SK-N-SH (cell line): Measurements from ENCODE around the gene EVA1B. TPM values are rescaled to one million over a fixed set of nuclear protein-coding genes. Genes with fewer than 3 reads are reported as not detected.

Source experiments
- CTCF ChIA-PET: fragments of 300-600, 350-600 bp; formaldehyde crosslinking; extraction: SDS; loops from one replicate; lab custom pipeline; 2021; lab: Yijun Ruan, JAX
- POLR2A ChIA-PET: fragments of 350-600 bp; sonication (Branson Sonifier 250); formaldehyde crosslinking; extraction: SDS; loops from one replicate; lab custom pipeline; 2020; ENCODE audit warnings: antibody characterized with exemption, inconsistent platforms; lab: Yijun Ruan, JAX
- DNase-seq: peaks from one replicate; pipeline ENCODE4 v3.0.0; 2012
- H2AFZ ChIP-seq: fragments of 200-600 bp; sonication (generic); 2 replicates; pipeline ENCODE4 v1.8.1; 2016; ENCODE audit warnings: antibody characterized with exemption, mild to moderate bottlenecking, low read depth
- H3F3A ChIP-seq: fragments of 200-600 bp; sonication (generic); replicated peaks from 2 replicates; pipeline ENCODE3; 2016; ENCODE audit warnings: antibody characterized with exemption, mild to moderate bottlenecking; ENCODE audit not compliant: insufficient read depth
- H3K27ac ChIP-seq, 2 experiments: fragments of 200-500 bp in 1 of 2; fragments of 200-600 bp in 1 of 2; sonication (Bioruptor generic) in 1 of 2; sonication (generic), shearing (Covaris generic) in 1 of 2; 2 replicates each; pipeline versions ENCODE4 v1.5.1 to v1.6.1; 2014 to 2016; ENCODE audit warnings: low read depth in 2 of 2, inconsistent platforms in 1 of 2, low read length in 1 of 2, mild to moderate bottlenecking in 1 of 2, mixed read lengths in 1 of 2
- H3K27me3 ChIP-seq: fragments of 200-600 bp; sonication (generic), shearing (Covaris generic); 2 replicates; pipeline ENCODE4 v1.6.1; 2016; ENCODE audit warnings: mixed run types; ENCODE audit not compliant: insufficient read depth
- H3K36me3 ChIP-seq, 2 experiments: fragments of 200-500 bp in 1 of 2; fragments of 200-600 bp in 1 of 2; sonication (Bioruptor generic) in 1 of 2; sonication (generic) in 1 of 2; replicated peaks in 1 of 2; 2 replicates each; pipeline versions ENCODE3 to v1.5.1; 2014 to 2016; ENCODE audit warnings: low read length in 1 of 2, mild to moderate bottlenecking in 1 of 2; ENCODE audit not compliant: insufficient read depth in 2 of 2, control insufficient read depth in 1 of 2
- H3K4me1 ChIP-seq, 2 experiments: fragments of 200-500 bp in 1 of 2; fragments of 200-600 bp in 1 of 2; sonication (Bioruptor generic) in 1 of 2; sonication (generic), shearing (Covaris generic) in 1 of 2; 2 replicates each; pipeline versions ENCODE4 v1.5.1 to v1.6.1; 2014 to 2016; ENCODE audit warnings: low read depth in 1 of 2, low read length in 1 of 2, mixed run types in 1 of 2; ENCODE audit not compliant: insufficient read depth in 2 of 2, control insufficient read depth in 1 of 2
- H3K4me2 ChIP-seq: fragments of 200-600 bp; sonication (generic), shearing (Covaris generic); 2 replicates; pipeline ENCODE4 v1.6.1; 2017; ENCODE audit warnings: mixed run types
- H3K4me3 ChIP-seq, 2 experiments: fragments of 200-500 bp in 1 of 2; fragments of 200-600 bp in 1 of 2; sonication (Bioruptor generic) in 1 of 2; sonication (generic), shearing (Covaris generic) in 1 of 2; 2 replicates each; pipeline versions ENCODE4 v1.5.1 to v1.8.1; 2014 to 2016; ENCODE audit warnings: low read depth in 2 of 2, inconsistent platforms in 1 of 2, low read length in 1 of 2, mild to moderate bottlenecking in 1 of 2, mixed read lengths in 1 of 2, moderate library complexity in 1 of 2
- H3K79me2 ChIP-seq: fragments of 200-600 bp; sonication (generic); 2 replicates; pipeline ENCODE4 v1.8.1; 2017; ENCODE audit warnings: mild to moderate bottlenecking; ENCODE audit not compliant: insufficient read depth
- H3K9ac ChIP-seq: fragments of 200-600 bp; sonication (generic); 2 replicates; pipeline ENCODE4 v1.6.1; 2017; ENCODE audit warnings: mixed run types
- H3K9me2 ChIP-seq: fragments of 200-600 bp; sonication (generic); 2 replicates; pipeline ENCODE4 v1.6.1; 2017; ENCODE audit warnings: mixed run types
- H3K9me3 ChIP-seq: fragments of 200-600 bp; sonication (generic); 2 replicates; pipeline ENCODE4 v1.6.1; 2017; ENCODE audit warnings: mixed run types, mild to moderate bottlenecking, moderate library complexity
- H4K20me1 ChIP-seq: fragments of 200-600 bp; sonication (generic); 2 replicates; pipeline ENCODE4 v1.6.1; 2017; ENCODE audit warnings: mild to moderate bottlenecking, mixed run types; ENCODE audit not compliant: insufficient read depth
- EP300 ChIP-seq, 2 experiments: IDR thresholded peaks; 2 replicates each; pipeline versions ENCODE4 v1.4.0 to v1.6.1; 2012; ENCODE audit warnings: borderline replicate concordance in 1 of 2, low read depth in 1 of 2, low read length in 1 of 2
- EZH2phosphoT487 ChIP-seq: fragments of 200-600 bp; sonication (generic); IDR thresholded peaks from 2 replicates; pipeline ENCODE4 v1.6.1; 2017; ENCODE audit warnings: low read depth, mixed run types, mild to moderate bottlenecking, antibody characterized with exemption, moderate library complexity, borderline replicate concordance
- FOXJ3 ChIP-seq: sonication (generic); formaldehyde crosslinking; IDR thresholded peaks from 2 replicates; pipeline ENCODE4 v1.5.1; 2020; ENCODE audit warnings: mild to moderate bottlenecking, missing genetic modification reagents
- FOXM1 ChIP-seq: IDR thresholded peaks from 2 replicates; pipeline ENCODE4 v1.4.0; 2012; ENCODE audit warnings: low read depth, mild to moderate bottlenecking
- MAX ChIP-seq: IDR thresholded peaks from 2 replicates; pipeline ENCODE4 v1.4.0; 2012; ENCODE audit warnings: low read depth
- MEF2A ChIP-seq: IDR thresholded peaks from 2 replicates; pipeline ENCODE4 v1.4.0; 2012; ENCODE audit warnings: low read depth, borderline replicate concordance
- MXI1 ChIP-seq: IDR thresholded peaks from 2 replicates; pipeline ENCODE4 v1.6.1; 2012; ENCODE audit warnings: mild to moderate bottlenecking, low read depth, low read length, improper control_type of control experiment
- NRF1 ChIP-seq: IDR thresholded peaks from 2 replicates; pipeline ENCODE4 v1.6.1; 2012; ENCODE audit warnings: low read depth, mild to moderate bottlenecking, low read length
- PBX3 ChIP-seq: IDR thresholded peaks from 2 replicates; pipeline ENCODE4; 2012
- POLR2AphosphoS5 ChIP-seq: IDR thresholded peaks from 2 replicates; pipeline ENCODE4 v1.6.1; 2012; ENCODE audit warnings: low read depth, low read length
- RAD21 ChIP-seq: IDR thresholded peaks from 2 replicates; pipeline ENCODE4 v1.6.1; 2012; ENCODE audit warnings: mild to moderate bottlenecking, low read length
- RCOR1 ChIP-seq: fragments of 150-350 bp; IDR thresholded peaks from 2 replicates; pipeline ENCODE4 v1.6.1; 2017; ENCODE audit warnings: antibody characterized with exemption, low read length
- REST ChIP-seq: IDR thresholded peaks from 2 replicates; pipeline ENCODE4 v1.6.1; 2012; ENCODE audit warnings: mild to moderate bottlenecking, low read depth, low read length, moderate library complexity
- RFX5 ChIP-seq: IDR thresholded peaks from 2 replicates; pipeline ENCODE4 v1.6.1; 2012; ENCODE audit warnings: mild to moderate bottlenecking, improper control_type of control experiment, low read length
- RXRA ChIP-seq: IDR thresholded peaks from 2 replicates; pipeline ENCODE4 v1.4.0; 2012; ENCODE audit warnings: low read depth, mild to moderate bottlenecking, borderline replicate concordance
- TAF1 ChIP-seq: IDR thresholded peaks from 2 replicates; pipeline ENCODE4 v1.6.1; 2012; ENCODE audit warnings: low read depth, mild to moderate bottlenecking, low read length, moderate library complexity, borderline replicate concordance
- TCF12 ChIP-seq: IDR thresholded peaks from 2 replicates; pipeline ENCODE4 v1.4.0; 2012
- USF1 ChIP-seq: IDR thresholded peaks from 2 replicates; pipeline ENCODE4 v1.4.0; 2012; ENCODE audit warnings: low read depth, borderline replicate concordance
- USF2 ChIP-seq: fragments of 150-350 bp; IDR thresholded peaks from 2 replicates; pipeline ENCODE4 v1.6.1; 2017; ENCODE audit warnings: antibody characterized with exemption, low read length, low read depth, borderline replicate concordance
- YY1 ChIP-seq: IDR thresholded peaks from 2 replicates; pipeline ENCODE4 v1.4.0; 2012; ENCODE audit warnings: low read depth, mild to moderate bottlenecking
- WGBS: methylation state at CpG from one replicate; pipeline ENCODE4 v1.1.6; 2017; ENCODE audit warnings: low lambda C conversion rate; 5-methylcytosine and 5-hydroxymethylcytosine counted together
- polyA plus RNA-seq, 3 experiments: library from polyadenylated mRNA; depleted of rRNA; stranded (reverse); fragments of >200 nt; gene quantifications; 2 replicates each; pipeline ENCODE4 v1.2.3, GENCODE V29; 2012

Gene EVA1B
- polyA plus RNA-seq, 1 of the 3 experiments (the other 2 are of a cell fraction), result 38.9 TPM

GRCh38 chr1:36305915-36306209 is 17.6 kb downstream of the EVA1B start:
- TF ChIP-seq USF2 (no peak), RAD21 (no peak), FOXJ3 (CRISPR knock-in tag) (no peak), REST (no peak), RCOR1 (no peak), MXI1 (no peak), YY1 (no peak), USF1 (no peak), POLR2AphosphoS5 (no peak), MAX (no peak), PBX3 (no peak), TCF12 (no peak), RFX5 (no peak), FOXM1 (no peak), EP300 (IDR thresholded peaks at IDR 0.05; ENCODE audit: borderline replicate concordance in 1 of 2, low read depth in 1 of 2, low read length in 1 of 2) (no peak), RXRA (no peak), NRF1 (no peak), TAF1 (no peak), EZH2phosphoT487 (no peak), MEF2A (no peak)
- TF ChIP-seq, all 33 proteins: peak for 0
- Histone ChIP-seq H3K9ac (no peak overlapping the region), H3K27ac (no peak overlapping the region), H3K9me3 (no peaks in the 10 kb centered on the region), H3K79me2 (peaks cover 20% of the 10 kb centered on the region; the same call in 1 of the 2 replicates), H3K4me2 (no peak overlapping the region), H4K20me1 (0 out of 2 replicates have a peak, but pooled peaks cover under 1% of the 10 kb centered on the region), H3K4me3 (no peak overlapping the region), H3K36me3 (peaks cover 38 to 65% of the 10 kb centered on the region in 2 experiments), H2AFZ (no peak overlapping the region), H3F3A (peaks cover 33% of the 10 kb centered on the region), H3K9me2 (no peaks in the 10 kb centered on the region), H3K4me1 (peaks cover 0 to 13% of the 10 kb centered on the region in 2 experiments; a peak in 2 of 4 replicates), H3K27me3 (no peaks in the 10 kb centered on the region)
- ChIA-PET CTCF (interaction anchor here (1.0 to 3.1 kb wide), 5 partner anchors 10 to 156 kb away, joined by 3 to 11 read pairs (median 5); partner anchors contain the start of gene TRAPPC3), POLR2A (interaction anchor here (1.0 to 2.0 kb wide), 3 partner anchors 13 to 156 kb away, joined by 3 to 6 read pairs (median 6); partner anchors contain the start of gene TRAPPC3)
- no peak for DNase-seq
- 92% methylated on average over 7 of the region's 7 CpGs for WGBS
